ENCODE data around the gene CCDC88B. TPM values are rescaled to one million over a fixed set of nuclear protein-coding genes. Genes with fewer than 3 reads are reported as not detected.

CCDC88B gene
- total RNA-seq, 1 donor from 2014 or later = 7.9 TPM

DNA sequence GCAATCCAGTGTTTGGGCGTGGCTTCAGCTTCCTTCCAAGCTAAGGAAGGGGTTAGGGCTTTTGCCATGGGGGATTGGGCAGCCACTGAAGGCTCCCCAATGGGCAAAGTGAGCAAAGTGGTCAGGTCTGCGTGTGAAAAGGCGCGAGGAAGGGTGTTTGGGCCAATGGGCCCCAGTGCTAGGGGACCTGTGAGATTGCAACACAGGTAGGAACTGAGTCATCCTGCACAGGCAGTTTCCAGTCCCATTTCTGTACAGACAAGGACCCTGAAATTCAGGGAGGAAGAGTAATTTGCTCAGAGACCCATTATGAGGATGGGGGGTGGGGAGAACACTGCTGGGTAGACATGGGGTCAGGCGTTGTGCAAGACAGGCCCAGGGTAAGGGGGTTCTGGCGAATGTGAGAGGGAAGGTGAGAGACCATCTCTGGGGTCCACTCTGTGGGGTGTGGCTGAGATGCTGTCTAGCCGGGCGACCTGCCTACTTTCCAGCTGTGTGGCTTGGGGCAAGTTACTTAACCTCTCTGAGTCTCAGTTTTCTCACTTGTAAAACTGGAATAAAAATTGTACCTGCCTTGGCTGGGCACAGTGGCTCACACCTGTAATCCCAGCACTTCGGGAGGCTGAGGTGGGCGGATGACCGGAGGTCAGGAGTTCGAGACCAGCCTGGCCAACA, 7.3 kb downstream of the CCDC88B start:
- intact Hi-C loops (cut with DNase I) = no loop called here
- DNase-seq (ENCODE audit: extremely low spot score in 2 of 2) = peak in 1 of 2 donors; percentile 77
- TF ChIP-seq CTCF (IDR thresholded peaks at IDR 0.05) (no peak), POLR2A (IDR thresholded peaks at IDR 0.05) (no peak), POLR2AphosphoS5 (IDR thresholded peaks at IDR 0.05; ENCODE audit: insufficient read depth in 1 of 2, low read depth in 1 of 2) (no peak)
- Histone ChIP-seq H3K4me1 (peaks cover 13% of the 10 kb centered on the region), H3K36me3 (no peaks in the 10 kb centered on the region), H3K27me3 (no peaks in the 10 kb centered on the region), H3K4me3 (no peak overlapping the region), H3K9me3 (no peaks in the 10 kb centered on the region), H3K27ac (no peak overlapping the region)

DNA sequence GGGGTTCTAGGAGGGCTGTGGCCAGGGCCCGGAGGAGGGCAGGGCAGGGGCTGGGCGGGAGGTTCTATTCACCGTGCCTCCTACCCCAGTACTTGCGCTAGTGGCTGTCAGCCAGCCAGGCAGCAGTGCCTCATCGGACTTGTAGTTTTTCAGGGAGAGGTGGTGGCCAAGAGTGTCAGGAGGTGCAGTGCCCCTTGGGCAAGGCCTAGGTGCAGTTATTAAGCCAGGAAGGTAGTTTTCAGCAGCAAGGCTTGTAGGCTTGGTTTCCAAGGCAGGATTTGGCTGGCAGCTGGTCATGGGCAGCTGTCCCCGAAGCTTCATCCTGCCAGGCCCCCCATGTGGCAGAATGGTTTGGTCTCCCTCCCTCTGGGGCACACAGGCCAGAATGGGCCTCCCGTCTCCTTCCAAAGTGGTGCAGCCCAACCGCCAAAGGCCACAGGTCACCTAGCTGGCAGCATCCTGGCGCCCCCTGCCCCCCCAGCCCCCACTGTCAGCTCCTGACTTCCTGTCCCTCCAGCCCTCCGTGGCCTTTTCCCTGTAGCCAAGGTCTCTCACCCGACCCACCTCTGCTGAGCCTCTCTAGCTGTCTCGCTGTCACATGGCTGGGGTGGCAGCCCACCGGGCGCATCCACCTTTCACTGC, 8.5 kb downstream of the CCDC88B start:
- intact Hi-C loops (cut with DNase I) = no loop called here
- no peaks in the 10 kb centered on the region for H3K9me3 ChIP-seq
- no peak overlapping the region for H3K27ac ChIP-seq
- no peaks in the 10 kb centered on the region for H3K27me3 ChIP-seq
- no peaks in the 10 kb centered on the region for H3K36me3 ChIP-seq
- peaks cover 8% of the 10 kb centered on the region for H3K4me1 ChIP-seq
- TF ChIP-seq POLR2AphosphoS5 (IDR thresholded peaks at IDR 0.05; ENCODE audit: insufficient read depth in 1 of 2, low read depth in 1 of 2) = no peak
- TF ChIP-seq CTCF (IDR thresholded peaks at IDR 0.05) = no peak
- no peak for TF ChIP-seq POLR2A (IDR thresholded peaks at IDR 0.05)
- H3K4me3 ChIP-seq = no peak overlapping the region
- DNase-seq (ENCODE audit: extremely low spot score in 2 of 2) = no peak

GRCh38 chr11:64349025-64349387, 9.0 kb downstream of the CCDC88B start:
- no peak for TF ChIP-seq CTCF (IDR thresholded peaks at IDR 0.05)
- TF ChIP-seq POLR2A (IDR thresholded peaks at IDR 0.05) = no peak
- TF ChIP-seq POLR2AphosphoS5 (IDR thresholded peaks at IDR 0.05; ENCODE audit: insufficient read depth in 1 of 2, low read depth in 1 of 2) = no peak
- no peaks in the 10 kb centered on the region for H3K36me3 ChIP-seq
- H3K4me1 ChIP-seq = peaks cover 8% of the 10 kb centered on the region
- no peak overlapping the region for H3K27ac ChIP-seq
- intact Hi-C loops (cut with DNase I) = no loop called here
- no peaks in the 10 kb centered on the region for H3K9me3 ChIP-seq
- no peak overlapping the region for H3K4me3 ChIP-seq
- no peaks in the 10 kb centered on the region for H3K27me3 ChIP-seq
- no peak for DNase-seq (ENCODE audit: extremely low spot score in 2 of 2)

DNA sequence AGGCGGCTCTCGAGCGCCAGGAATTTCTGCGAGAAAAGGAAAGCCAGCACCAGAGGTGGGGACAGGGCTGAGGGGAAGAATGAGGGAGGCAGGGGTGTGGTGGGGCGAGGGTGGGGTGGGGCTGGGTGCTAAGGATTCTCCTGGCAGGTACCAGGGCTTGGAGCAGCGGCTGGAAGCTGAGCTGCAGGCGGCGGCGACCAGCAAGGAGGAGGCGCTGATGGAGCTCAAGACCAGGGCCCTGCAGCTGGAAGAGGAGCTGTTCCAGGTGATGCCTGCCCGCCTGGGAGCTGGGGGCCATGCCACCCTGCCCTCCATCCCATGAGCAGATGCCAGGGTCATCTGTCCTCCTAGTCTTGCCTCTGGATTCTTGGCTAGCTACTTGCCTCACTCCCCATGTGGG, 9.4 kb downstream of the CCDC88B start:
- intact Hi-C loops (cut with DNase I) = no loop called here
- Histone ChIP-seq H3K9me3 (no peaks in the 10 kb centered on the region), H3K36me3 (no peaks in the 10 kb centered on the region), H3K4me1 (peaks cover 8% of the 10 kb centered on the region), H3K4me3 (no peak overlapping the region), H3K27me3 (no peaks in the 10 kb centered on the region), H3K27ac (no peak overlapping the region)
- DNase-seq (ENCODE audit: extremely low spot score in 2 of 2) = no peak
- TF ChIP-seq POLR2A (IDR thresholded peaks at IDR 0.05) = no peak
- TF ChIP-seq POLR2AphosphoS5 (IDR thresholded peaks at IDR 0.05; ENCODE audit: insufficient read depth in 1 of 2, low read depth in 1 of 2) = no peak
- no peak for TF ChIP-seq CTCF (IDR thresholded peaks at IDR 0.05)

GRCh38 chr11:64351136-64351631, 11.2 kb downstream of the CCDC88B start:
- Histone ChIP-seq H3K9me3 (no peaks in the 10 kb centered on the region), H3K27ac (no peak overlapping the region), H3K4me3 (no peak overlapping the region), H3K27me3 (no peaks in the 10 kb centered on the region), H3K36me3 (no peaks in the 10 kb centered on the region), H3K4me1 (peaks cover 19% of the 10 kb centered on the region)
- TF ChIP-seq POLR2A (IDR thresholded peaks at IDR 0.05) (no peak), CTCF (IDR thresholded peaks at IDR 0.05) (no peak), POLR2AphosphoS5 (IDR thresholded peaks at IDR 0.05; ENCODE audit: insufficient read depth in 1 of 2, low read depth in 1 of 2) (no peak)
- no peak for DNase-seq (ENCODE audit: extremely low spot score in 2 of 2)
- intact Hi-C loops (cut with DNase I) = loop anchor here (5.0 kb wide), 1 partner anchor 34 kb away; the partner anchor contains the start of genes PRDX5 and TRMT112
